ENCODE measurements around the gene ELMO1. TPM values are rescaled to one million over a fixed set of nuclear protein-coding genes. Genes with fewer than 3 reads are reported as not detected.

Gene ELMO1
- total RNA-seq, 6 donors from 2014 or later = 51.4 to 204 (median 73.7) TPM

- no peaks in the 10 kb centered on the region for H3K36me3 ChIP-seq
- H3K4me1 ChIP-seq = peaks cover 0 to 10% (median 2%) of the 10 kb centered on the region in 4 donors
- no peak for TF ChIP-seq POLR2AphosphoS5 (IDR thresholded peaks at IDR 0.05)
- no peak for TF ChIP-seq CTCF (IDR thresholded peaks at IDR 0.05)
- TF ChIP-seq EP300 (IDR thresholded peaks at IDR 0.05) = no peak
- TF ChIP-seq POLR2A (IDR thresholded peaks at IDR 0.05) = no peak
- 78 to 86% methylated on average over 4 of the region's 4 CpGs for WGBS, 2 donors
- H3K27me3 ChIP-seq = no peaks in the 10 kb centered on the region
- no peak overlapping the region for H3K4me3 ChIP-seq
- DNase-seq (no peak), ATAC-seq (ENCODE audit: low FRiP score in 2 of 2) (no peak)
- H3K27ac ChIP-seq = no peak overlapping the region
- no peaks in the 10 kb centered on the region for H3K9me3 ChIP-seq
Observed at GRCh38 chr7:37476881-37477450, 28.3 kb upstream of the ELMO1 start.

GRCh38 chr7:37476428-37476827, 27.8 kb upstream of the ELMO1 start:
- Histone ChIP-seq H3K36me3 (no peaks in the 10 kb centered on the region), H3K4me1 (peaks cover 0 to 10% (median 2%) of the 10 kb centered on the region in 4 donors), H3K4me3 (no peak overlapping the region), H3K27ac (no peak overlapping the region), H3K27me3 (no peaks in the 10 kb centered on the region), H3K9me3 (no peaks in the 10 kb centered on the region)
- DNase-seq = no peak
- no peak for ATAC-seq (ENCODE audit: low FRiP score in 2 of 2)
- TF ChIP-seq POLR2A (IDR thresholded peaks at IDR 0.05) (no peak), EP300 (IDR thresholded peaks at IDR 0.05) (no peak)
- 100% methylated on average over 1 of the region's 1 CpG for WGBS, 2 donors

DNA sequence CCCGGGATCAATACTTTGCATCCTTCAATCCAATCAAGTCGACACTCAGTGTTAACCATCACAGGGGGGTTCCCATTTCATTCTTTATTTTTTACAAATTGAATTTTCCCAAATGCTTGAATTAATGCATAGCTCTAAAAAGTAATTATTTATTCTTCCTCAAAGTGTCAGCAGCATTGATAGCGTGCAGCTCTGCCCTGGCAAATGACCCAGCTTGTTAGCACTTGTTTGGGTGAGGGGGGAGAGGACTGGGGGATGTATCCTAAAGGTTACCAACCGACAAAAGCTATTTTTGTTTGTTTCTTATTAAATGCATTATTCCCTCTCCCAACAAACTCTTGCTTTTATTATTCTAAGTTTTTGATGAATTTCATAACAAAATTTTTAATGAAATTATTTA, 27.0 kb upstream of the ELMO1 start:
- TF ChIP-seq EP300 (IDR thresholded peaks at IDR 0.05) (no peak), POLR2A (IDR thresholded peaks at IDR 0.05) (no peak), POLR2AphosphoS5 (IDR thresholded peaks at IDR 0.05) (no peak), CTCF (IDR thresholded peaks at IDR 0.05) (no peak)

GRCh38 chr7:37471619-37472018, 23.0 kb upstream of the ELMO1 start:
- H3K4me1 ChIP-seq = no peaks in the 10 kb centered on the region
- ATAC-seq (ENCODE audit: low FRiP score in 2 of 2) = no peak
- no peaks in the 10 kb centered on the region for H3K27me3 ChIP-seq
- TF ChIP-seq POLR2A (IDR thresholded peaks at IDR 0.05) = no peak
- TF ChIP-seq EP300 (IDR thresholded peaks at IDR 0.05) = no peak
- TF ChIP-seq POLR2AphosphoS5 (IDR thresholded peaks at IDR 0.05) = no peak
- no peak for TF ChIP-seq CTCF (IDR thresholded peaks at IDR 0.05)
- no peak for DNase-seq
- H3K27ac ChIP-seq = no peak overlapping the region
- H3K9me3 ChIP-seq = no peaks in the 10 kb centered on the region
- WGBS, 2 donors = 77 to 80% methylated on average over 7 of the region's 7 CpGs
- no peak overlapping the region for H3K4me3 ChIP-seq
- no peaks in the 10 kb centered on the region for H3K36me3 ChIP-seq

More for the DNA sequence above, 27.0 kb upstream of the ELMO1 start:
- Histone ChIP-seq H3K36me3 (no peaks in the 10 kb centered on the region), H3K9me3 (no peaks in the 10 kb centered on the region), H3K27me3 (no peaks in the 10 kb centered on the region), H3K27ac (no peak overlapping the region), H3K4me1 (peaks cover 0 to 7% (median 2%) of the 10 kb centered on the region in 4 donors), H3K4me3 (no peak overlapping the region)
- DNase-seq (no peak), ATAC-seq (ENCODE audit: low FRiP score in 2 of 2) (no peak)
- WGBS, 2 donors = 88 to 91% methylated on average over 4 of the region's 4 CpGs

- WGBS, 2 donors = 75 to 78% methylated on average over 3 of the region's 3 CpGs
- Histone ChIP-seq H3K27me3 (no peaks in the 10 kb centered on the region), H3K4me1 (no peaks in the 10 kb centered on the region), H3K27ac (no peak overlapping the region), H3K36me3 (no peaks in the 10 kb centered on the region), H3K9me3 (no peaks in the 10 kb centered on the region), H3K4me3 (no peak overlapping the region)
- ATAC-seq (ENCODE audit: low FRiP score in 2 of 2) = no peak
- TF ChIP-seq POLR2AphosphoS5 (IDR thresholded peaks at IDR 0.05) = no peak
- no peak for TF ChIP-seq POLR2A (IDR thresholded peaks at IDR 0.05)
- TF ChIP-seq EP300 (IDR thresholded peaks at IDR 0.05) = no peak
- TF ChIP-seq CTCF (IDR thresholded peaks at IDR 0.05) = no peak
- DNase-seq = no peak
Observed at GRCh38 chr7:37467002-37467401, 18.3 kb upstream of the ELMO1 start.
